ENCODE measurements around the gene S100A1. TPM values are rescaled to one million over a fixed set of nuclear protein-coding genes. Genes with fewer than 3 reads are reported as not detected.
A peak's percentile ranks its signal among the peaks of the same experiment; 100 is the strongest.

S100A1 gene
- total and polyA plus RNA-seq, 10 of the 15 experiments (the other 5 are each of a cell fraction or from before 2014, with no cell fraction given), result 0.13 to 0.29 TPM; not detected in 8

DNA sequence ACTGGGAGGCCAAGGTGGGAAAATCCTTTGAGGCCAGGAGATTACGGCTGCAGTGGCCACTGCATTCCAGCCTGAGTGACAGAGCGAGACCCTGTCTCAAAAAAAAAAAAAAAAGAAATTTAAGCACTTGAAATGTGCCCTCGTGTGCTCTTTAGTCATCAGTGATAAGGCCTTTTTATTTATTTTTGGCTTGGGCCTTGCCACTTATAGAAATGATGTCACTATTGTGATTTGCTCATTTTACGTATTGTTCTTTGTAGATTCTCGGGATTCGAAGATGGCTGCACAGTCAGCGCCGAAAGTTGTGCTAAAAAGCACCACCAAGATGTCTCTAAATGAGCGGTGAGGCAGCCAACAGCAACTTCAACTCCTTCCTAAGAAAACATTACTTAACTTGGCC lies 8.1 kb downstream of the S100A1 start:
- intact Hi-C loops (cut with micrococcal nuclease; ENCODE audit: unreplicated experiment) (no loop called here), in situ Hi-C loops (cut with MboI) (no loop called here)
- POLR2A ChIA-PET, result interaction anchor here (0.5 kb wide), 1 partner anchor 218 kb away, joined by 3 read pairs; no protein-coding TSS in a partner anchor
- DNase-seq (ENCODE audit: low read depth, low spot score), result no peak
- no peak for FAIRE-seq
- peaks cover 33% of the 10 kb centered on the region for H3K79me2 ChIP-seq (ENCODE audit: control insufficient read depth, insufficient read depth, low read length)
- H3K27ac ChIP-seq (ENCODE audit: control insufficient read depth, insufficient read depth), result no peak overlapping the region
- no peak overlapping the region for H3K9ac ChIP-seq (ENCODE audit: control insufficient read depth, insufficient read depth, low read length)
- no peaks in the 10 kb centered on the region for H3K9me3 ChIP-seq (replicated peaks; ENCODE audit: control insufficient read depth, insufficient read depth, low read length)
- no peaks in the 10 kb centered on the region for H3K27me3 ChIP-seq (replicated peaks in 1 of 2; ENCODE audit: control insufficient read depth in 2 of 2, insufficient read depth in 2 of 2, low read length in 1 of 2)
- no peak overlapping the region for H2AFZ ChIP-seq (ENCODE audit: control insufficient read depth, low read depth, low read length)
- peak overlapping the region; percentile 46 for H3K4me2 ChIP-seq (ENCODE audit: control insufficient read depth, insufficient read depth)
- SMC1A ChIA-PET (ENCODE audit: uncharacterized antibody, unreplicated experiment), result interaction anchor here (1.1 to 1.8 kb wide), 3 partner anchors 17 to 64 kb away, joined by 3 to 5 read pairs (median 4); no protein-coding TSS in a partner anchor
- no peak for ATAC-seq
- BruUV-seq (replicated peaks), result no TSS peak
- RAD21 ChIA-PET (ENCODE audit: unreplicated experiment), result interaction anchor here (2.4 kb wide), 1 partner anchor 64 kb away, joined by 7 read pairs; no protein-coding TSS in a partner anchor
- H4K20me1 ChIP-seq (ENCODE audit: control insufficient read depth, insufficient read depth), result no peaks in the 10 kb centered on the region
- no peak for TF ChIP-seq SMAD1 (IDR thresholded peaks at IDR 0.05; ENCODE audit: low read depth, partially characterized antibody)
- no peak for TF ChIP-seq BRCA1 (IDR thresholded peaks at IDR 0.05; ENCODE audit: low read depth, low read length)
- no peak for TF ChIP-seq GATAD2B (conservative IDR thresholded peaks at IDR 0.05; ENCODE audit: low read depth)
- TF ChIP-seq, protein P1, sequence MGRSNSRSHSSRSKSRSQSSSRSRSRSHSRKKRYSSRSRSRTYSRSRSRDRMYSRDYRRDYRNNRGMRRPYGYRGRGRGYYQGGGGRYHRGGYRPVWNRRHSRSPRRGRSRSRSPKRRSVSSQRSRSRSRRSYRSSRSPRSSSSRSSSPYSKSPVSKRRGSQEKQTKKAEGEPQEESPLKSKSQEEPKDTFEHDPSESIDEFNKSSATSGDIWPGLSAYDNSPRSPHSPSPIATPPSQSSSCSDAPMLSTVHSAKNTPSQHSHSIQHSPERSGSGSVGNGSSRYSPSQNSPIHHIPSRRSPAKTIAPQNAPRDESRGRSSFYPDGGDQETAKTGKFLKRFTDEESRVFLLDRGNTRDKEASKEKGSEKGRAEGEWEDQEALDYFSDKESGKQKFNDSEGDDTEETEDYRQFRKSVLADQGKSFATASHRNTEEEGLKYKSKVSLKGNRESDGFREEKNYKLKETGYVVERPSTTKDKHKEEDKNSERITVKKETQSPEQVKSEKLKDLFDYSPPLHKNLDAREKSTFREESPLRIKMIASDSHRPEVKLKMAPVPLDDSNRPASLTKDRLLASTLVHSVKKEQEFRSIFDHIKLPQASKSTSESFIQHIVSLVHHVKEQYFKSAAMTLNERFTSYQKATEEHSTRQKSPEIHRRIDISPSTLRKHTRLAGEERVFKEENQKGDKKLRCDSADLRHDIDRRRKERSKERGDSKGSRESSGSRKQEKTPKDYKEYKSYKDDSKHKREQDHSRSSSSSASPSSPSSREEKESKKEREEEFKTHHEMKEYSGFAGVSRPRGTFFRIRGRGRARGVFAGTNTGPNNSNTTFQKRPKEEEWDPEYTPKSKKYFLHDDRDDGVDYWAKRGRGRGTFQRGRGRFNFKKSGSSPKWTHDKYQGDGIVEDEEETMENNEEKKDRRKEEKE (IDR thresholded peaks at IDR 0.05), result no peak
- no peak for TF ChIP-seq SPI1 (IDR thresholded peaks at IDR 0.05; ENCODE audit: borderline replicate concordance, insufficient read depth, low read depth, low read length)
- no peak for TF ChIP-seq KLF5 (IDR thresholded peaks at IDR 0.05; ENCODE audit: partially characterized antibody)
- TF ChIP-seq, protein P2, sequence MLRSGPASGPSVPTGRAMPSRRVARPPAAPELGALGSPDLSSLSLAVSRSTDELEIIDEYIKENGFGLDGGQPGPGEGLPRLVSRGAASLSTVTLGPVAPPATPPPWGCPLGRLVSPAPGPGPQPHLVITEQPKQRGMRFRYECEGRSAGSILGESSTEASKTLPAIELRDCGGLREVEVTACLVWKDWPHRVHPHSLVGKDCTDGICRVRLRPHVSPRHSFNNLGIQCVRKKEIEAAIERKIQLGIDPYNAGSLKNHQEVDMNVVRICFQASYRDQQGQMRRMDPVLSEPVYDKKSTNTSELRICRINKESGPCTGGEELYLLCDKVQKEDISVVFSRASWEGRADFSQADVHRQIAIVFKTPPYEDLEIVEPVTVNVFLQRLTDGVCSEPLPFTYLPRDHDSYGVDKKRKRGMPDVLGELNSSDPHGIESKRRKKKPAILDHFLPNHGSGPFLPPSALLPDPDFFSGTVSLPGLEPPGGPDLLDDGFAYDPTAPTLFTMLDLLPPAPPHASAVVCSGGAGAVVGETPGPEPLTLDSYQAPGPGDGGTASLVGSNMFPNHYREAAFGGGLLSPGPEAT (IDR thresholded peaks at IDR 0.05; ENCODE audit: low read depth), result no peak
- TF ChIP-seq, protein P3, sequence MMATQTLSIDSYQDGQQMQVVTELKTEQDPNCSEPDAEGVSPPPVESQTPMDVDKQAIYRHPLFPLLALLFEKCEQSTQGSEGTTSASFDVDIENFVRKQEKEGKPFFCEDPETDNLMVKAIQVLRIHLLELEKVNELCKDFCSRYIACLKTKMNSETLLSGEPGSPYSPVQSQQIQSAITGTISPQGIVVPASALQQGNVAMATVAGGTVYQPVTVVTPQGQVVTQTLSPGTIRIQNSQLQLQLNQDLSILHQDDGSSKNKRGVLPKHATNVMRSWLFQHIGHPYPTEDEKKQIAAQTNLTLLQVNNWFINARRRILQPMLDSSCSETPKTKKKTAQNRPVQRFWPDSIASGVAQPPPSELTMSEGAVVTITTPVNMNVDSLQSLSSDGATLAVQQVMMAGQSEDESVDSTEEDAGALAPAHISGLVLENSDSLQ (IDR thresholded peaks at IDR 0.05), result no peak
- no peak for TF ChIP-seq POLR2A (IDR thresholded peaks at IDR 0.05; ENCODE audit: low read depth, low read length)
- H3K4me3 ChIP-seq, result peak overlapping the region; percentile 89
- peaks cover 6% of the 10 kb centered on the region for H3K4me1 ChIP-seq (ENCODE audit: control insufficient read depth, insufficient read depth, low read length)
- CTCF ChIA-PET, result interaction anchor here (1.6 kb wide), 1 partner anchor 64 kb away, joined by 5 read pairs; no protein-coding TSS in a partner anchor
- peaks cover 4 to 32% of the 10 kb centered on the region in 2 experiments for H3K36me3 ChIP-seq (ENCODE audit: control insufficient read depth in 2 of 2, insufficient read depth in 2 of 2, low read length in 1 of 2)
- WGBS (ENCODE audit: insufficient coverage, insufficient replicate concordance, low lambda C conversion rate, missing lambda C conversion rate), result 96% methylated on average over 9 of the region's 9 CpGs
